ENCODE data around the gene CLEC10A.
"Not testable (repeated sequence)": the region's sequence is repeated elsewhere in the genome, so short reads cannot be mapped to it uniquely, and the experiment has no call there.

DNA sequence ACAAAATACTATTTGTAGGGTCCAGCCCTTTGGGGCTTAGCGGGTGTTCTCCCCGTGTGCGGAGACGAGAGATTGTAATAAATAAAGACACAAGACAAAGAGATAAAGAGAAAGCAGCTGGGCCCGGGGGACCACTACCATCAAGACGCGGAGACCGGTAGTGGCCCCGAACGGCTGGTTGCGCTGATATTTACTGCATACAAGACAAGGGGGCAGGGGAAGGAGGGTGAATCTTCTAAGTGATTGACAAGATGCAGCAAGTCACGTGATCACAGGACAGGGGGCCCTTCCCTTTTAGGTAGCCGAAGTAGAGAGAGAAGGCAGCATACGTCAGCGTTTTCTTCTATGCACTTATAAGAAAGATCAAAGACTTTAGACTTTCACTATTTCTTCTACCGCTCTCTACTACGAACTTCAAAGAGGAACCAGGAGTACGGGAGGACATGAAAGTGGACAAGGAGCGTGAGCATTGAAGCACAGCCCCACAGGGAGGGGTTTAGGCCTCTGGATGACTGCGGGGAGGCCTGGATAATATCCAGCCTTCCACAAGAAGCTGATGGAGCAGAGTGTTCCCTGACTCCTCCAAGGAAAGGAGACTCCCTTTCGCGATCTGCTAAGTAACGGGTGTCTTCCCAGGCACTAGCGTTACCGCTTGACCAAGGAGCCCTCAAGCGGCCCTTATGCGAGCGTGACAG, 11.4 kb upstream of the CLEC10A start:
- TF ChIP-seq, protein P1, sequence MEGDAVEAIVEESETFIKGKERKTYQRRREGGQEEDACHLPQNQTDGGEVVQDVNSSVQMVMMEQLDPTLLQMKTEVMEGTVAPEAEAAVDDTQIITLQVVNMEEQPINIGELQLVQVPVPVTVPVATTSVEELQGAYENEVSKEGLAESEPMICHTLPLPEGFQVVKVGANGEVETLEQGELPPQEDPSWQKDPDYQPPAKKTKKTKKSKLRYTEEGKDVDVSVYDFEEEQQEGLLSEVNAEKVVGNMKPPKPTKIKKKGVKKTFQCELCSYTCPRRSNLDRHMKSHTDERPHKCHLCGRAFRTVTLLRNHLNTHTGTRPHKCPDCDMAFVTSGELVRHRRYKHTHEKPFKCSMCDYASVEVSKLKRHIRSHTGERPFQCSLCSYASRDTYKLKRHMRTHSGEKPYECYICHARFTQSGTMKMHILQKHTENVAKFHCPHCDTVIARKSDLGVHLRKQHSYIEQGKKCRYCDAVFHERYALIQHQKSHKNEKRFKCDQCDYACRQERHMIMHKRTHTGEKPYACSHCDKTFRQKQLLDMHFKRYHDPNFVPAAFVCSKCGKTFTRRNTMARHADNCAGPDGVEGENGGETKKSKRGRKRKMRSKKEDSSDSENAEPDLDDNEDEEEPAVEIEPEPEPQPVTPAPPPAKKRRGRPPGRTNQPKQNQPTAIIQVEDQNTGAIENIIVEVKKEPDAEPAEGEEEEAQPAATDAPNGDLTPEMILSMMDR (optimal IDR thresholded peaks at IDR 0.05 in 1 of 3, IDR thresholded peaks at IDR 0.05 in 1 of 3, conservative IDR thresholded peaks at IDR 0.05 in 1 of 3; ENCODE audit: extremely low read depth in 1 of 3, insufficient read depth in 2 of 3, low read length in 3 of 3), result not testable (repeated sequence)
- TF ChIP-seq EZH2 (IDR thresholded peaks at IDR 0.05; ENCODE audit: low read length), result not testable (repeated sequence)
